Transverse colon (tissue), 4 donors: Measurements from ENCODE around the gene LRRC74A. TPM values are rescaled to one million over a fixed set of nuclear protein-coding genes. Genes with fewer than 3 reads are reported as not detected.
"Not testable (repeated sequence)": the region's sequence is repeated elsewhere in the genome, so short reads cannot be mapped to it uniquely, and the experiment has no call there.

Experiments
- DNase-seq: peaks from one replicate; pipeline ENCODE4 v3.0.0-alpha.2; 2019
- H3K27ac ChIP-seq, 4 donors: fragments of 200-600 bp; sonication (generic); 2 replicates each; pipeline ENCODE4 v1.5.1; 2016 to 2018; ENCODE audit warnings: inconsistent platforms in 4 of 4
- H3K27me3 ChIP-seq: fragments of 200-600 bp; sonication (generic); 2 replicates; pipeline ENCODE4 v1.5.1; 2017; ENCODE audit warnings: inconsistent platforms
- H3K36me3 ChIP-seq, 4 donors: fragments of 200-600 bp; sonication (generic); 2 replicates each; pipeline ENCODE4 v1.5.1; 2017 to 2019; ENCODE audit warnings: inconsistent platforms in 4 of 4
- H3K4me1 ChIP-seq, 4 donors: fragments of 200-600 bp; sonication (generic); 2 replicates each; pipeline ENCODE4 v1.5.1; 2017 to 2020; ENCODE audit warnings: inconsistent platforms in 4 of 4
- H3K4me3 ChIP-seq, 4 donors: fragments of 200-600 bp; sonication (generic); 1 replicate in 1 of 4; 2 replicates in 3 of 4; pipeline versions ENCODE4 v1.5.1 to v1.6.1; 2017 to 2019; ENCODE audit warnings: inconsistent platforms in 4 of 4
- H3K9me3 ChIP-seq, 2 donors: fragments of 200-600 bp; sonication (generic); 2 replicates each; pipeline ENCODE4 v1.5.1; 2017 to 2019; ENCODE audit warnings: inconsistent platforms in 2 of 2
- EP300 ChIP-seq: sonication (generic); formaldehyde crosslinking; IDR thresholded peaks from one replicate; pipeline ENCODE4 v1.6.1; 2017; ENCODE audit warnings: antibody characterized with exemption, low read depth
- POLR2A ChIP-seq: fragments of 450-650 bp; IDR thresholded peaks from one replicate; pipeline ENCODE4 v1.6.1; 2016; ENCODE audit warnings: antibody characterized with exemption, mild to moderate bottlenecking, moderate library complexity
- POLR2AphosphoS5 ChIP-seq, 3 donors: sonication (generic); formaldehyde crosslinking; IDR thresholded peaks; one replicate each; pipeline ENCODE4 v1.6.1; 2016; ENCODE audit warnings: antibody characterized with exemption in 3 of 3
- WGBS, 2 donors: methylation state at CpG; one replicate each; pipeline ENCODE4 v1.1.5; 2018; ENCODE audit warnings: low coverage in 1 of 2; 5-methylcytosine and 5-hydroxymethylcytosine counted together
- in situ Hi-C, 4 donors: fragments of 200-750 bp; cut with MboI; loops; one replicate each; pipeline versions ENCODE4 v1.15.0 to v1.15.1; 2017; ENCODE audit warnings: low sequenced_read_pairs in 3 of 4, low pct_ligation_motif_present in 1 of 4, low pct_unique_long_range_greater_than_20kb in 1 of 4
- intact Hi-C: fragments of 100-400 bp; cut with DNase I; formaldehyde crosslinking; loops from one replicate; pipeline ENCODE4 v1.15.1; 2023; ENCODE audit warnings: low total_unique reads
- total RNA-seq, 4 donors: library from RNA; depleted of rRNA; stranded (reverse); fragments of >200 nt; gene quantifications; one replicate each; pipeline ENCODE4 v1.1.0, GENCODE V29; 2016
- TF ChIP-seq, protein P1 (sequence below), 5 experiments: fragments of 200-600 bp in 3 of 5; fragments of 450-650 bp in 2 of 5; sonication (generic) in 3 of 5; IDR thresholded peaks; 1 replicate in 2 of 5; 2 replicates in 3 of 5; pipeline ENCODE4 v1.5.1; 2016 to 2017; ENCODE audit warnings: antibody characterized with exemption in 5 of 5, inconsistent platforms in 3 of 5, mild to moderate bottlenecking in 2 of 5, moderate library complexity in 1 of 5

The LRRC74A gene
- total RNA-seq, 4 donors from 2014 or later = not detected

DNA sequence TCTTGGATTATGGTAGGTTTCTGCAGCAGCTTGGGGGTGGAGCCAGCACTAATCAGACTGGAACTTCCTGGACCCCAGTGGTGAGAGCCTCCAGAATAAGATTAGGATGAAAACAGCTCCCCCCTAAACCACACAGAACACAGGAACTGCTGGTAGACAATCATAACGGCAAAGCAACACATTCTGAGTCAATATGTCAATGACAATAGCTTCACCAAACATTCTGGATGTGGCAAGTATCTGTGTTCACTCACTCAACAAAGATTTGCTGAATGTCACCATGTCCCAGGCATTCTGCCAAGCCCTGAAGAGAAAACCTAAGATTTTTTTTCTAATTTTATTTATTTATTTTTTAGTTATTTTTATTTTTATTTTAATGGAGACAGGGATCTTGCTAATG lies 65.2 kb downstream of the LRRC74A start:
- Histone ChIP-seq H3K4me1 (peaks cover 0 to 4% (median 0%) of the 10 kb centered on the region in 4 donors), H3K4me3 (no peak overlapping the region), H3K9me3 (peaks cover 0 to 7% of the 10 kb centered on the region in 2 donors), H3K27me3 (no peaks in the 10 kb centered on the region), H3K27ac (no peak overlapping the region), H3K36me3 (no peaks in the 10 kb centered on the region)
- no peak for DNase-seq
- TF ChIP-seq POLR2AphosphoS5 (IDR thresholded peaks at IDR 0.05) = no peak
- no peak for TF ChIP-seq POLR2A
- TF ChIP-seq EP300 = no peak
- TF ChIP-seq, protein P1, sequence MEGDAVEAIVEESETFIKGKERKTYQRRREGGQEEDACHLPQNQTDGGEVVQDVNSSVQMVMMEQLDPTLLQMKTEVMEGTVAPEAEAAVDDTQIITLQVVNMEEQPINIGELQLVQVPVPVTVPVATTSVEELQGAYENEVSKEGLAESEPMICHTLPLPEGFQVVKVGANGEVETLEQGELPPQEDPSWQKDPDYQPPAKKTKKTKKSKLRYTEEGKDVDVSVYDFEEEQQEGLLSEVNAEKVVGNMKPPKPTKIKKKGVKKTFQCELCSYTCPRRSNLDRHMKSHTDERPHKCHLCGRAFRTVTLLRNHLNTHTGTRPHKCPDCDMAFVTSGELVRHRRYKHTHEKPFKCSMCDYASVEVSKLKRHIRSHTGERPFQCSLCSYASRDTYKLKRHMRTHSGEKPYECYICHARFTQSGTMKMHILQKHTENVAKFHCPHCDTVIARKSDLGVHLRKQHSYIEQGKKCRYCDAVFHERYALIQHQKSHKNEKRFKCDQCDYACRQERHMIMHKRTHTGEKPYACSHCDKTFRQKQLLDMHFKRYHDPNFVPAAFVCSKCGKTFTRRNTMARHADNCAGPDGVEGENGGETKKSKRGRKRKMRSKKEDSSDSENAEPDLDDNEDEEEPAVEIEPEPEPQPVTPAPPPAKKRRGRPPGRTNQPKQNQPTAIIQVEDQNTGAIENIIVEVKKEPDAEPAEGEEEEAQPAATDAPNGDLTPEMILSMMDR (IDR thresholded peaks at IDR 0.05) = no peak
- 38 to 70% methylated on average over 1 of the region's 1 CpG for WGBS, 2 donors
- in situ Hi-C loops (loop anchor here in 1 of 4 donors (25.0 kb wide), 1 partner anchor 421 kb away; the partner anchor contains the start of genes GSTZ1 and POMT2), intact Hi-C loops (no loop called here)

DNA sequence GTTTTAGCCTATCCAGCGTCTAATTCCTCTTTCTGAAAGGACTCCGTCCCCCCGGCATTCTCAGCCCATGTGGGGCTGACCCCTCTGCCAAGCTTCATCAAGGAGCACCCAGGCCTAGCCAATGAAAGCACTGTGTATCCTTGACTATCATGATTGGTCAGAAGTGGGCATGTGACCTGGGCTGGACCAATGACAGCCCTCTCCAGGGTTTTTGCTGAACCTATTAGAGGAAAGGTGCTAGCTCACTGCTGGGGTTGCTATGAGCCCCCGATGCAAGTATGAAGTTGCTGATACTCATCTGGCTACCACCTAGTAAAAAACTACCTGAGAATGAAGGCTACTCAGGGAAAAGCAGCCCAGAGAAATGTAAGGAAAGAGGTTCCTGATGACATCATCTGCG lies 68.1 kb downstream of the LRRC74A start:
- TF ChIP-seq EP300 (no peak), POLR2AphosphoS5 (IDR thresholded peaks at IDR 0.05) (no peak), POLR2A (no peak)
- TF ChIP-seq, protein P1 (IDR thresholded peaks at IDR 0.05) = no peak
- Histone ChIP-seq H3K36me3 (no peaks in the 10 kb centered on the region), H3K27ac (no peak overlapping the region), H3K4me1 (no peaks in the 10 kb centered on the region), H3K9me3 (peaks cover 0 to 7% of the 10 kb centered on the region in 2 donors), H3K27me3 (no peaks in the 10 kb centered on the region), H3K4me3 (no peak overlapping the region)
- intact Hi-C loops (no loop called here), in situ Hi-C loops (loop anchor here in 1 of 4 donors (25.0 kb wide), 1 partner anchor 418 kb away; the partner anchor contains the start of genes GSTZ1 and POMT2)
- WGBS, 2 donors = 92 to 100% methylated on average over 1 to 5 of the region's 5 CpGs
- no peak for DNase-seq

DNA sequence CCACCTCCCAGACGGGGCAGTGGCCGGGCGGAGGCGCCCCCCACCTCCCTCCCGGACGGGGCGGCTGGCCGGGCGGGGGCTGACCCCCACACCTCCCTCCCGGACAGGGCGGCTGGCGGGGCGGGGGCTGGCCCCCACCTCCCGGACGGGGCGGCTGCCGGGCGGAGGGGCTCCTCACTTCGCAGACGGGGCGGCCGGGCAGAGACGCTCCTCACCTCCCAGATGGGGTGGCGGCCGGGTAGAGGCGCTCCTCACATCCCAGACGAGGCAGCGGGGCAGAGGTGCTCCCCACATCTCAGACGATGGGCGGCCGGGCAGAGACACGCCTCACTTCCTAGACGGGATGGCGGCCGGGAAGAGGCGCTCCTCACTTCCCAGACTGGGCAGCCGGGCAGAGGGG lies 71.8 kb downstream of the LRRC74A start:
- H3K27ac ChIP-seq, H3K4me3 ChIP-seq, intact Hi-C loops, H3K9me3 ChIP-seq, DNase-seq, H3K36me3 ChIP-seq, H3K27me3 ChIP-seq: not testable (repeated sequence)
- 91% methylated on average over 21 of the region's 37 CpGs; no CpG with 5 or more reads in 1 of the 2 donors for WGBS, 2 donors
- in situ Hi-C loops = loop anchor here in 1 of 4 donors (25.0 kb wide), 1 partner anchor 414 kb away; the partner anchor contains the start of genes GSTZ1 and POMT2
- H3K4me1 ChIP-seq = peaks cover 0 to 15% (median 3%) of the 10 kb centered on the region in 4 donors

GRCh38 chr14:76900682-76901081 lies 74.5 kb downstream of the LRRC74A start:
- peaks cover 19 to 40% (median 22%) of the 10 kb centered on the region in 4 donors for H3K4me1 ChIP-seq
- intact Hi-C loops = no loop called here
- peak overlapping the region; percentile 71 to 89 (median 84) for H3K27ac ChIP-seq

More at GRCh38 chr14:76900682-76901081, 74.5 kb downstream of the LRRC74A start:
- no peaks in the 10 kb centered on the region for H3K36me3 ChIP-seq
- in situ Hi-C loops = loop anchor here in 1 of 4 donors (25.0 kb wide), 1 partner anchor 412 kb away; the partner anchor contains the start of genes GSTZ1 and POMT2
- H3K27me3 ChIP-seq = no peaks in the 10 kb centered on the region
- no peaks in the 10 kb centered on the region for H3K9me3 ChIP-seq
- 61 to 73% methylated on average over 4 of the region's 4 CpGs for WGBS, 2 donors
- TF ChIP-seq EP300 (no peak), POLR2AphosphoS5 (IDR thresholded peaks at IDR 0.05) (no peak), POLR2A (no peak)
- TF ChIP-seq, protein P1 (IDR thresholded peaks at IDR 0.05) = no peak
- H3K4me3 ChIP-seq = no peak overlapping the region
- no peak for DNase-seq
